ENCODE data around the gene TRAF3IP1. TPM values are rescaled to one million over a fixed set of nuclear protein-coding genes. Genes with fewer than 3 reads are reported as not detected.

TRAF3IP1 gene
- total RNA-seq, 2 experiments from 2014 or later, result 3.6 to 6.1 TPM

GRCh38 chr2:238382381-238382781, 62.1 kb downstream of the TRAF3IP1 start:
- H3K9me3 Mint-ChIP-seq, result no peaks in the 10 kb centered on the region
- H3K36me3 Mint-ChIP-seq (ENCODE audit: low read depth), result peaks cover 13% of the 10 kb centered on the region
- no peak overlapping the region for H3K4me3 Mint-ChIP-seq
- H3K27ac Mint-ChIP-seq, result no peak overlapping the region
- no peaks in the 10 kb centered on the region for H3K27me3 Mint-ChIP-seq (ENCODE audit: low read depth)
- intact Hi-C loops (cut with micrococcal nuclease), result no loop called here
- peaks cover 12% of the 10 kb centered on the region for H3K4me1 Mint-ChIP-seq (ENCODE audit: low read depth)
- DNase-seq, result no peak
- CTCF ChIA-PET, result interaction anchor here (1.3 kb wide), 1 partner anchor 12 kb away, joined by 3 read pairs; no protein-coding TSS in a partner anchor

GRCh38 chr2:238383135-238383534, 62.8 kb downstream of the TRAF3IP1 start:
- Mint-ChIP-seq H3K4me1 (ENCODE audit: low read depth) (peaks cover 9% of the 10 kb centered on the region), H3K36me3 (ENCODE audit: low read depth) (peaks cover 13% of the 10 kb centered on the region), H3K9me3 (no peaks in the 10 kb centered on the region), H3K4me3 (no peak overlapping the region), H3K27me3 (ENCODE audit: low read depth) (no peaks in the 10 kb centered on the region), H3K27ac (no peak overlapping the region)
- CTCF ChIA-PET, result interaction anchor here (1.3 kb wide), 1 partner anchor 13 kb away, joined by 3 read pairs; no protein-coding TSS in a partner anchor
- intact Hi-C loops (cut with micrococcal nuclease), result no loop called here
- no peak for DNase-seq

DNA sequence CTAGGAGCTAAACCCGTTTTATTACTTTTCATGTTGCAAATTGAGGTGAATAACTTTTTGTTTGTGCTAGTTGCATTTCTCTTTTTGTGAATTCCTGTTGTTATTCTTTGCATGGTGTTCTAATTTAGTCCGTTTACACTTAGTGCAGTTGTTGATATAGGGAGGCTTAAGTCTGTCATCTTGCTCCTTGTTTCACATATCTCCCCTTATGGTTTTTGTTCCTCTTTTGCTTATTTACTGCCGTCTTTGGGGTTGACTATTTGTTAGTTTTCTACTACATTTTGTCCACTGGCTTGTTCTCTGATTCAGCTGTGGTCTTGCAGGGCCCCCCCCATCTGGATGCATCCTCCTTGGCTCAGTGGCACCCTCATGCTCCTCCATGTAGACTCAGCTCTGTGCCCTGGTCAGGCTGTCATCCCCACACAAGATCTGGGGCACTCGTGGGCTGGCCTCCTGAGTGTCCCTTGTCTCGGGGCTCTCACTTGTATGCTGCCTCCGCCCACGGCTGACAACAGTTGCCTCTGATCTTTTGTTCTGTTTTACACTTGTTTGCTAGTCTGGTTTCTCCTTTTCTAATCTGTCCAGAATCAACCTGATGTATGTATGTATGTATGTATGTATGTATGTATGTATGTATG, 63.5 kb downstream of the TRAF3IP1 start:
- H3K27me3 Mint-ChIP-seq (ENCODE audit: low read depth), result no peaks in the 10 kb centered on the region
- peaks cover 13% of the 10 kb centered on the region for H3K36me3 Mint-ChIP-seq (ENCODE audit: low read depth)
- CTCF ChIA-PET, result no interaction called here
- H3K9me3 Mint-ChIP-seq, result no peaks in the 10 kb centered on the region
- H3K4me3 Mint-ChIP-seq, result no peak overlapping the region
- intact Hi-C loops (cut with micrococcal nuclease), result no loop called here
- peaks cover 9% of the 10 kb centered on the region for H3K4me1 Mint-ChIP-seq (ENCODE audit: low read depth)
- DNase-seq, result no peak
- no peak overlapping the region for H3K27ac Mint-ChIP-seq

DNA sequence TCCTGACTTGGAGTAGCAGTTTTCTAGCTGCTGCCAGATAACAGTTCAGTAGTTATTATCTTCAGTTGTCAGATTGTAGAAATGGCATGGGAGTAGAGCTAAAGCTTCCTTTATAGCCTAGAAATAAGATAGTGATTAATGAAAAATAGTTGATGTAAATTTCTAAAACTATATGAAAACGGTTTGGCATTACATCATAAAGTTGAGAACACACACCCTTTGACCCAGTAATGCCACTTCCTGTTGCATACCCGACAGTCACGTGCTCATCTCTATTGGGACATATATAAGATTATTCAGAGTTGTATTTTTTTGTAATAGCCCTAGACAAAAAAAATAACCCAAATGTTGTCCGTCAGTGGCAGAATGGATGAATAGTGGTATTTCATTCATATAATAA, 67.0 kb downstream of the TRAF3IP1 start:
- Mint-ChIP-seq H3K4me1 (ENCODE audit: low read depth) (no peaks in the 10 kb centered on the region), H3K36me3 (ENCODE audit: low read depth) (peaks cover 9% of the 10 kb centered on the region), H3K4me3 (no peak overlapping the region), H3K9me3 (no peaks in the 10 kb centered on the region), H3K27ac (no peak overlapping the region), H3K27me3 (ENCODE audit: low read depth) (no peaks in the 10 kb centered on the region)
- CTCF ChIA-PET, result interaction anchor here (1.2 kb wide), 1 partner anchor 30 kb away, joined by 3 read pairs; no protein-coding TSS in a partner anchor
- intact Hi-C loops (cut with micrococcal nuclease), result no loop called here
- DNase-seq, result no peak

DNA sequence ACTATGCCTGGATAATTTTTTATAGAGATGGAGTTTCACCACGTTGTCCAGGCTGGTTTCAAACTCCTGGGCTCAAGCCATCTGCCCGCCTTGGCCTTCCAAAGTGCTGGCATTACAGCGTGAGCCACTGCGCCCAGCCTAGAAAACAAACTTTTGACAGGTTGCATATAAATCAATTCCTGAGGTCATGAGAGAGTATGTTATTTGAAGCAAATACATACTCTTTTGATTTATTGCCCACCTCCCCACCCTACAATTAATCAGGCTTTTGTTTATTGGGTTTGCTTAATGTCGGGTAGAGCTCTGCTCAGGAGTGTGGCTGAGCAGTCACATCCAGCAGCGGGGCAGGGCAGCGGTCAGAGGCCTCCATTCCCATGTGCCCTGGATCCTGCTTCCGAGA, 68.5 kb downstream of the TRAF3IP1 start:
- H3K36me3 Mint-ChIP-seq (ENCODE audit: low read depth), result peaks cover 2% of the 10 kb centered on the region
- no peak for DNase-seq
- H3K27me3 Mint-ChIP-seq (ENCODE audit: low read depth), result no peaks in the 10 kb centered on the region
- intact Hi-C loops (cut with micrococcal nuclease), result no loop called here
- H3K4me1 Mint-ChIP-seq (ENCODE audit: low read depth), result no peaks in the 10 kb centered on the region
- no peaks in the 10 kb centered on the region for H3K9me3 Mint-ChIP-seq
- CTCF ChIA-PET, result no interaction called here
- no peak overlapping the region for H3K27ac Mint-ChIP-seq
- H3K4me3 Mint-ChIP-seq, result no peak overlapping the region

DNA sequence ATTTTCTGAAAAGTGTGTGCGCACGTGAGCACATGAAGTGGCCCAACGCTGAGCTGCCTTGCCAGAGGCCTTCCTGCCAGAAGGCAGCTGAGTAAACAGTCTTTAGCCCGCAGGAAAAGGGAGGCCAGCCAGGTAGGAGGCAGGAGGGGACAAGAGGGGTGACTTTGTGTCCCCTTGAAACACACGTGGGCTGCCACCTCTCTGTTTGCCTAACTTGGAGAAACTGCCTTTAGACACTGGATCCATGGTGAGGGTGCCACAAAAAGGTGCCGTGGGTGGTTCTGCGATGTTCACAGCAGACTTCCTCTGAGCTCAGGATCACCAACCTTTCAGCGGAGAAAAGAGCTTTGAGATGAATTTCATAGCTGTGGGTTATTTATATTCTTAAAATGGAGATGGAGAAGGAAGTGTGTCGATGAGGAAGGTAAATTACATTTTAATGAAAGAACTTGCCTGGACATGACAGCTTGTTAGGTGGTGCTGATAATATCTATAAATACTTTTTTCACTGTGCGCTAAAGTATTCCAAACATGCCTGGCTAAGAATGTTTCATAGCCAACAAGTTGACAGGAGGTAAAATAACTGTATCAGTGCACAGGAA, 69.8 kb downstream of the TRAF3IP1 start:
- Mint-ChIP-seq H3K36me3 (ENCODE audit: low read depth) (peaks cover 2% of the 10 kb centered on the region), H3K4me1 (ENCODE audit: low read depth) (no peaks in the 10 kb centered on the region), H3K27ac (no peak overlapping the region), H3K4me3 (no peak overlapping the region), H3K9me3 (no peaks in the 10 kb centered on the region), H3K27me3 (ENCODE audit: low read depth) (no peaks in the 10 kb centered on the region)
- intact Hi-C loops (cut with micrococcal nuclease), result no loop called here
- CTCF ChIA-PET, result no interaction called here
- no peak for DNase-seq

- H3K27ac Mint-ChIP-seq, result no peak overlapping the region
- H3K27me3 Mint-ChIP-seq (ENCODE audit: low read depth), result no peaks in the 10 kb centered on the region
- DNase-seq, result no peak
- H3K9me3 Mint-ChIP-seq, result no peaks in the 10 kb centered on the region
- no peak overlapping the region for H3K4me3 Mint-ChIP-seq
- intact Hi-C loops (cut with micrococcal nuclease), result no loop called here
- CTCF ChIA-PET, result no interaction called here
- H3K36me3 Mint-ChIP-seq (ENCODE audit: low read depth), result no peaks in the 10 kb centered on the region
- H3K4me1 Mint-ChIP-seq (ENCODE audit: low read depth), result no peaks in the 10 kb centered on the region
Measured at GRCh38 chr2:238391042-238391689, 70.8 kb downstream of the TRAF3IP1 start.

- CTCF ChIA-PET, result no interaction called here
- H3K36me3 Mint-ChIP-seq (ENCODE audit: low read depth), result peaks cover 3% of the 10 kb centered on the region
- no peaks in the 10 kb centered on the region for H3K9me3 Mint-ChIP-seq
- no peak overlapping the region for H3K4me3 Mint-ChIP-seq
- H3K27ac Mint-ChIP-seq, result no peak overlapping the region
- no peaks in the 10 kb centered on the region for H3K27me3 Mint-ChIP-seq (ENCODE audit: low read depth)
- DNase-seq, result no peak
- H3K4me1 Mint-ChIP-seq (ENCODE audit: low read depth), result no peaks in the 10 kb centered on the region
- intact Hi-C loops (cut with micrococcal nuclease), result no loop called here
Measured at GRCh38 chr2:238396663-238397062, 76.3 kb downstream of the TRAF3IP1 start.

DNA sequence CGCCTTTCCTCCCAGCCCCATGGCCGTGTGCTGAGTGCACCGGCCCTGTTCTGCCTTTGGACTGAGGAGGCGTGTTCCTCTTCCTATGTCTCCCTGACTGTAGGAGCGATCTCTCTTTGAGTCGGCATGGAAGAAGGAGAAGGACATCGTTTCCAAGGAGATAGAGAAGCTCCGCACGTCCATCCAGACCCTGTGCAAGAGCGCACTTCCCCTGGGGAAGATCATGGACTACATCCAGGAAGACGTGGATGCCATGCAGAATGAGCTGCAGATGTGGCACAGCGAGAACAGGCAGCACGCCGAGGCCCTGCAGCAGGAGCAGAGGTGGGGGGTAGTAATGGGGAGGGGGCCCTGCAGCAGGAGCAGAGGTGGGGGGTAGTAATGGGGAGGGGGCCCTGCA, 77.0 kb downstream of the TRAF3IP1 start:
- H3K4me3 Mint-ChIP-seq, result no peak overlapping the region
- H3K4me1 Mint-ChIP-seq (ENCODE audit: low read depth), result no peaks in the 10 kb centered on the region
- peaks cover 4% of the 10 kb centered on the region for H3K36me3 Mint-ChIP-seq (ENCODE audit: low read depth)
- CTCF ChIA-PET, result no interaction called here
- H3K9me3 Mint-ChIP-seq, result no peaks in the 10 kb centered on the region
- no peaks in the 10 kb centered on the region for H3K27me3 Mint-ChIP-seq (ENCODE audit: low read depth)
- intact Hi-C loops (cut with micrococcal nuclease), result no loop called here
- H3K27ac Mint-ChIP-seq, result no peak overlapping the region
- DNase-seq, result no peak

DNA sequence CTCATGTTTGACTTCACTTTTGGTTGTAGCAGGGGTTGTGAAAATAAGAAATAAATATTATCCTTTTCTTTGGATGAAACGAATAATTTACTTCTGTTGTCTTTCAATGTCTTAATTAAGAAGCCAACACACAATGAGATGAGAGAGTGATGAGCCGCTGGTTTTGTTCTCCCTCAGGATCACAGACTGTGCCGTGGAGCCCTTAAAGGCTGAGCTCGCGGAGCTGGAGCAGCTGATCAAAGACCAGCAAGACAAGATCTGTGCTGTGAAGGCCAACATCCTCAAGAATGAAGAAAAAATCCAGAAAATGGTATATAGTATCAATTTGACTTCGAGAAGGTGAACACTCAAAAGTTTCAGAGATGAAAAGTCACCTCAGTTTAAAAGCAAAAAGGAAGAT, 78.3 kb downstream of the TRAF3IP1 start:
- intact Hi-C loops (cut with micrococcal nuclease), result no loop called here
- Mint-ChIP-seq H3K4me3 (no peak overlapping the region), H3K27ac (no peak overlapping the region), H3K9me3 (no peaks in the 10 kb centered on the region), H3K4me1 (ENCODE audit: low read depth) (no peaks in the 10 kb centered on the region), H3K36me3 (ENCODE audit: low read depth) (peaks cover 4% of the 10 kb centered on the region), H3K27me3 (ENCODE audit: low read depth) (no peaks in the 10 kb centered on the region)
- CTCF ChIA-PET, result no interaction called here
- no peak for DNase-seq

DNA sequence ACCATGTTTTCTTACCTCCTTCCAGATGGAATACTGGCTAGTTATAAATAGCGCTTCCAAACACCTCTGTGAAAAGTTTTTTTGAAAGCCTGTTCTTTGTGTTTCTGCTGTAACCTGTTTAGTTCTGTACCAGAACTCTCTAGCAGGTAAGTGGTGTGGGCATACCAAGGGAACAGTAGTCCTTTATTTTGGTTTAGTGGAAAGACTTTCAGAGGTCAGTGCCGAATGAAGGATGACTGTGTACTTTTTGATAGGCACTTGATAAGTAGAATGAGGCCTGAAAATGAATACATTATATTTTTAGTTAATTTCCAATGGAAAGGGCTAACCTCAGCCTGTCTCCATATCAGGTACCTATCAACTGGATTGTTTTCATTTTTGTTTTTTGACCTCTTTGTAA, 78.8 kb downstream of the TRAF3IP1 start:
- Mint-ChIP-seq H3K9me3 (no peaks in the 10 kb centered on the region), H3K4me1 (ENCODE audit: low read depth) (no peaks in the 10 kb centered on the region), H3K36me3 (ENCODE audit: low read depth) (peaks cover 4% of the 10 kb centered on the region), H3K4me3 (no peak overlapping the region), H3K27me3 (ENCODE audit: low read depth) (no peaks in the 10 kb centered on the region), H3K27ac (no peak overlapping the region)
- CTCF ChIA-PET, result no interaction called here
- no peak for DNase-seq
- intact Hi-C loops (cut with micrococcal nuclease), result no loop called here

- Mint-ChIP-seq H3K27ac (no peak overlapping the region), H3K4me1 (ENCODE audit: low read depth) (no peaks in the 10 kb centered on the region), H3K9me3 (no peaks in the 10 kb centered on the region), H3K36me3 (ENCODE audit: low read depth) (peaks cover 4% of the 10 kb centered on the region), H3K27me3 (ENCODE audit: low read depth) (no peaks in the 10 kb centered on the region), H3K4me3 (no peak overlapping the region)
- no peak for DNase-seq
- CTCF ChIA-PET, result no interaction called here
- intact Hi-C loops (cut with micrococcal nuclease), result no loop called here
Measured at GRCh38 chr2:238401551-238401950, 81.2 kb downstream of the TRAF3IP1 start.

Data from activated naive CD4-positive, alpha-beta T cell treated with anti-CD3 and anti-CD28 coated beads for 36 hours (primary cell).